Stimulated activated memory B cell treated with anti-CD40 and anti-IgM and Interleukin-4, amounts not matched to agents 10 μg/mL and 1 μg/mL and 100 μg/mL, for 72 hours (primary cell): Measurements from ENCODE around the gene PLXNB2.

ENCODE experiments used
- ATAC-seq: fragments of 150-1000 bp; cut with Tn5 transposase; 2 replicates; pipeline ENCODE4 v1.10.0; 2021
- H3K27ac Mint-ChIP-seq: one replicate; pipeline ENCODE4 v1.8.0; 2022; ENCODE audit warnings: mild to moderate bottlenecking, mixed read lengths
- H3K27me3 Mint-ChIP-seq: one replicate; pipeline ENCODE4 v1.8.0; 2022; ENCODE audit warnings: mixed read lengths
- H3K36me3 Mint-ChIP-seq: one replicate; pipeline ENCODE4 v1.8.0; 2022; ENCODE audit warnings: mixed read lengths
- H3K4me1 Mint-ChIP-seq: one replicate; pipeline ENCODE4 v1.8.0; 2022; ENCODE audit warnings: mixed read lengths
- H3K4me3 Mint-ChIP-seq: one replicate; pipeline ENCODE4 v1.8.0; 2022; ENCODE audit warnings: mild to moderate bottlenecking, moderate library complexity, mixed read lengths
- H3K9me3 Mint-ChIP-seq: one replicate; pipeline ENCODE4 v1.8.0; 2022; ENCODE audit warnings: mixed read lengths

Gene PLXNB2

DNA sequence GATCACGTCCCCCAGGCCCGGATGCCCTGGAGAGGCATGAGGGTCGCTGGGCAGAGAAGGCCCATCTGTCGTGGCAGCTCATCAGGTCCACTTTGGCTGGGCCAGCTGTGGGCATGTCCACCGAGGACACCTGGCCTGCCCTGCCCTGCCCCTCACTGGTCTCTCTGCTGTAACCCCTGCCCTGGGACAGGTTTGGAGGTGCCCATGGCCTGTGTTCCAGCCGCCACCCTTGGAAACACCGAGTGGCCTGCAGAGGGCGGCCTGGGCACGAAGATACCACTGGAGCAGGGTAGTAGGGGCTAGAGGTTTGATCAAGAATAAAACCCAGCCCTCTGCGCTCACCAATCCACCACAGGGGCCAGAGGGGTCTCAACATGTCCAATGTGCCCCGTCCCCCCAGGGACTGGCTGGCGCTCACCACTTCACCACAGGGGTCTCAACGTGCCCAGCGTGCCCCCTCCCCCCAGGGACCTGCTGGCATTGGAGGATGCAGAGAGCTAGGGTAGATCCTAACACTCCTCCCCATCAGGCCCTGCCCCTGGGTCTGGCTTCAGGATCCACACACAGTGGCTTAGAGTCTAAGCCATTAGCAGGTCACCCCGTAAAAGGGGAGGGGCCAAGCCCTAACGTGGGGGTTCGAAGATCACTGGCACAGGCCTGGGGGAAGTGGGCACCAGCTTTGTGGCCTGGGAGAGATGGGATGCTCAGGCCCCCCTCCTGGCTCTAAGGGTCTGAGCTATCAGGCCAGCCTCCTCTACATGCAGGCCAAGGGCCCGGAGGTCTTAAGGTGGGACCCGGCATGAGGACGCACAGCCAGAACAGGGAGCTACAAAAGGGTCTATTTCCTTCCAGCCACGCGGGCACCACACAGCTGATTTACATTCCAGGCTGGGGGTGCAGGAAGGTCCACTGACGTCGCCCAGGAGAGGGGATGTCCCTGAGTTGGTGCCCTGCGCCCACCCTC is 55.1 kb downstream of the PLXNB2 start:
- Mint-ChIP-seq H3K27me3 (peaks cover 4% of the 10 kb centered on the region), H3K27ac (peak overlapping the region; percentile 48)

DNA sequence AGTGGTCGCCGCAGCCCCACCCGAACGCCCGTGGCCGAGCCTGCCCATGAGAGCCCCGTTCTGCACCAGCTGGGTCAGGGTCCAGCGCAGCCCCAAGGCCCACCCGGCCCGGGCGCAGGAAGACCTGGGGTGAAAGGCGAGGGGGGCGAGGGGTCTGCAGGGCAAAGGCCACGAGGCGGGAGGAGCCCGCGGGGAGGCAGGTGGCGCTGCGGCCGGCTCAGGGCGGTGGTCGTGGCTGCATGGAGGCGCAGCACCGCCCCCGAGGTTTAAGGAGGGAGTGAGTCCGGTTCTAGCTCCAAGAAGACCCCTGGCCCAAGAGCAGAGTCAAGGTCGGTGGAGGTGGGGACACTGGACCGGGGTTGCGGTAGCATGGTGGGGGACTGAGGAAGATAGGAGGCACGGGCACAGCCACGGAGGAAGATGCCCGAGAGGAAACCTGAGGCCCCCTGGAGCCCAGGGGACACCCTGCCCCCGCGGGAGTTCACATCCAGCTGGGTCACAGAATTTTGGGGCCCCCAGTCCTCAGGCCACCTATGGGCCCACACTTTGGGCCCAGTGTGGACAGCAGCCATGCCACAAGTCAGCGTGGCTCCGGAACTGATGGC is 55.9 kb downstream of the PLXNB2 start:
- Mint-ChIP-seq H3K36me3 (peaks cover 9% of the 10 kb centered on the region), H3K4me1 (peaks cover 33% of the 10 kb centered on the region), H3K4me3 (peak overlapping the region; percentile 83), H3K27ac (peak overlapping the region; percentile 48), H3K27me3 (no peaks in the 10 kb centered on the region), H3K9me3 (no peaks in the 10 kb centered on the region)
- no peak for ATAC-seq

More for the DNA sequence above, 55.1 kb downstream of the PLXNB2 start:
- peak overlapping the region; percentile 35 for H3K4me3 Mint-ChIP-seq
- peak; percentile 72 for ATAC-seq
- no peaks in the 10 kb centered on the region for H3K9me3 Mint-ChIP-seq
- peaks cover 6% of the 10 kb centered on the region for H3K36me3 Mint-ChIP-seq
- peaks cover 29% of the 10 kb centered on the region for H3K4me1 Mint-ChIP-seq

DNA sequence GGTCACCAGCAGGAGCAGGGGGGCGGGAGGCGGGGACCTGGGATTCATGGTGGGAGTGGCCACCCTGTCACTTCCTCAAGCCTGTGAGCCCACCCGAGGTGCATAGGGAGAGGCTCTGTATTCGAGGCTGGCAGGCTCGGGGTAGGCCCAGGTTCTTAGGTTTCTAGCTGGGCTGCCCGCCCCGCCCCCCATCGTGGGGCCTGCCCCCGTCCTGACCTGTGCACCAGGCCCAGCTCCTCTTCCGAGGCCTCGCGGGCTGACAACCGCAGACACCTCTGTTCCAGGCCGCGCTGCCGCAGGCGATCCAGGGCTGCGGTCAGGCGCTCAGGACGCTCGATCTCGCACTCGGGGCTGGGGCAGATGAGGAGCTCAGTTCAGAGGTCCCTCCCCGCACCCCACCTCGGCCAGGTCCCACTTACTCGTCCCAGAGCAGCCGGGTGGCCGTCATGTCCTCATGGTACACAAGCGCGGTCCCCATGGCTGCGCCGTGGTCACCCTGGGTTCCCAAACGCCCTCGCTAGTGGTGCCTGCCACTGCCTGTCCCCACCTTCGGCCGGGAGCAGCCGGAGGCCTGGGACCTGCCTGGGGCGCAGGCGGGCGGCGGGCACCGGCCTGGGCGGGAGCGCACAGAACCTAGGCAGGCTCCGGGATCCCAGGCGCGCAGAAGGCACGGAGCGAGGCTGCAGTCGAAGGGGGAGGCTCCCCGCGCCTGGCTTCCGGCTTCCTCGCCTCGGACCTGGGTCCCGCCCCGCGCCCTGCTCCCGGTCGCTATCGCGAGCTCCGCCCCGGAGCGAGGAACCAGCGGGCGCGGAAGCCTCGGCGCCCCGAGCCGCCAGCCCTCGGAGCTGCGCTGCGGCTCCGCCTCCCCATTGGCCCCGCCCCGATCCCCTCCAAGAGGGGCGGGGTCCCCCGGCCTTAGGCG is 56.6 kb downstream of the PLXNB2 start, which contains the start of gene HDAC10:
HDAC10 (minus strand) TSS at position 711 of the 922 bp plus-strand sequence; CDS start at position 478, 233 bp downstream.
- H3K36me3 Mint-ChIP-seq: peaks cover 9% of the 10 kb centered on the region
- H3K27me3 Mint-ChIP-seq: no peaks in the 10 kb centered on the region
- H3K4me3 Mint-ChIP-seq: peak within 1 kb of the TSS; percentile 83
- H3K9me3 Mint-ChIP-seq: no peaks in the 10 kb centered on the region
- ATAC-seq: peak; percentile 86
- peak within 1 kb of the TSS; percentile 51 for H3K27ac Mint-ChIP-seq
- peaks cover 33% of the 10 kb centered on the region for H3K4me1 Mint-ChIP-seq

DNA sequence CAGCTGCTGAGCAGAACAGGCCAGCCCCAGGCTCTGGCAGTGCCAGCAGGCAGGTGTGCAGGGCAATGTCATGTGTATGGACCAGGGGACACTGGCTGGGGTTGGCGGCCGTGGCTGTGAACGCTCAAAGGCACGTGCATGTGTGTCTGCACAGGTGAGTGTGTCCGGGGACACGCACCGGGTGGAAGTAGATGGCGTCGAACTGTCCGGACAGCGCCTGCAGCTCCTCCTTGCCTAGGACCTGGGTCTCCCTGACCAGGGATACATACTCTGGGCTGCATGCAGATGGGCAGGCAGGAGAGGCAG is 57.2 kb downstream of the PLXNB2 start:
- Mint-ChIP-seq H3K27me3 (no peaks in the 10 kb centered on the region), H3K27ac (peak overlapping the region; percentile 51), H3K4me3 (peak overlapping the region; percentile 83), H3K9me3 (no peaks in the 10 kb centered on the region), H3K36me3 (peaks cover 10% of the 10 kb centered on the region), H3K4me1 (peaks cover 33% of the 10 kb centered on the region)
- ATAC-seq: no peak

DNA sequence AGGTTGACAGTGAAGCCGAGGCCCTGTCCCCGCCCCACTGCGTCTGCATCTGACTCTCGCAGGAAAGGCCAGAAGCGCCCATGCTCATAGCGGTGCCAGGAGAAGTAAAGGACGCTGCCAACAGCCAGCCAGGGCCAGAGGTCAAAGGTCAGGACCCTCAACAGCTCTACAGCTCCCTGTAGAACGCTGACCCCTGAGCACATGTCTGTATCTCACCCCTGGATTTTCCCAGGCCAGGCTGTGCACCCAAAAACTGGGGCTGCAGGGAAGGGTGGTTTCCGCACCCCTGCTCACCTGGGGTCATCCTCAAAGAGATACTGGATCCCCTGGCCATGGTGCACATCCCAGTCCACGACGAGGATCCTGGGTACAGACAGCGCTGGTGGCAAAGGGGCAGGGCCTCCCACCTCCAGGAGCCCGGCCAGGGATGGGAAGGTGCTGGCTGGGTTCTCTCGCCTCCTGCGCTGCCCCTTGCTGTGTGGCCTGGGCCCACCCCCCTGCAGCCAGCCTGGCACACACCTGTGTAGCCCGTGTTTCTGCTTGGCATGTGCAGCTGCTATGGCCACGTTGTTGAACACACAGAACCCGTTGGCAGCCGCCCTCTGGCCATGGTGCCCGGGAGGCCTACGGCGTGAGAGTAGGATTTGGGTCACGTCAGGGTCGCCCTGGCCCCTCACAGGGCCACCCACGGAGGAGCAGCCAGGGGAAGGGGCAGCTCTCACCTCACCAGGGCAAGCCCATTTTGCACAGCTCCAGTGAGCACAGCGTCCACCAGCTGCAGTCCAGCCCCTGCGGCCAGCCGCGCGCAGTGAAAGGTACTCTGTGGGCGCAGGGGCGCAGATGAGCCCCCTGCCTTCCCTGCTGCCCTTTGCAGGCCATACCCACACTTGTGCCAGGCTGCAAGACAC is 57.9 kb downstream of the PLXNB2 start:
- Mint-ChIP-seq H3K27ac (peak overlapping the region; percentile 51), H3K4me1 (peaks cover 38% of the 10 kb centered on the region), H3K9me3 (no peaks in the 10 kb centered on the region), H3K36me3 (peaks cover 15% of the 10 kb centered on the region), H3K27me3 (no peaks in the 10 kb centered on the region), H3K4me3 (peak overlapping the region; percentile 83)
- no peak for ATAC-seq

DNA sequence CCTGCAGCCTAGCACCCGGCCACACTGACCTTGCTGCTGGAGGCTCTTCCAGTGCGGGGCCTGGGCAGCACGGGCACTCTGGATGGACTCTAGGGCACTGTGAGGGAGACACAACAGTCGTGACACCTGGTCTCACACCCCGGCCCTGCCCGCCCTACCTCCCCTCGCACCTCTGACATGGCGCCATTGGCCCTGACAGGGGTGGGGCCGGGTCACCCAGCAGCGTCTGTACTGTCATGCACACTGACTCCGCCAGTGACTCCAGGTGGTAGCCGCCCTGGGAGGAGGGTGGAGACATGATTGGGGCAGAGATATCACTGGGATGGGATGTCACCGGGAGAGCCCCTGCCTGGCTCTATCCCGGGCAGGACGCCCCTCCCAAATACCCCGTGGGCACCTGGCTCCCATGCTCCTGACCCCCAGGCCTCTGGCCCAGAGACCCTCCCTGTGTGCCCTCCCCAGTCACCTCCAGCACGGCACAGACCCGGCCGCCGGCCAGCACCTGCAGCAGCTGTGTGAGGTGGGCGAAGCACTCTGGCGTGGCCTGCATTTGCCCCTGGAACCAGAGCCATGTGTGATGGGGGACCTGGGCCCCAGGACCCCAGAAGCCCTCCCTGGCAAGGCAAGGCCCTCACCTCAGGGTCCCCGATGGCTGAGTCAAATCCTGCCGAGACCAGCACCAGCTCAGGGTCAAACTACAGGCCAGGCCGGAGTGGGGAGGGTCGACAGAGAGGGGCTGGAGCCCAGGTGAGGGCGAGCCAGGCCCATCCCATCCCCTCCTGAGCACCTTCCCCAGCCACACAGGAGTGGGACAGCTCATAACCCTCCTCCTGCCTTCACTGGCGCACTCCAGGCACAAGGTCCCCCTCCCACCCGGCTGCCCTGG is 59.0 kb downstream of the PLXNB2 start:
- no peak for ATAC-seq
- peak overlapping the region; percentile 68 for H3K27ac Mint-ChIP-seq
- H3K27me3 Mint-ChIP-seq: no peaks in the 10 kb centered on the region
- no peaks in the 10 kb centered on the region for H3K9me3 Mint-ChIP-seq
- peaks cover 15% of the 10 kb centered on the region for H3K36me3 Mint-ChIP-seq
- peaks cover 46% of the 10 kb centered on the region for H3K4me1 Mint-ChIP-seq
- no peak overlapping the region for H3K4me3 Mint-ChIP-seq

DNA sequence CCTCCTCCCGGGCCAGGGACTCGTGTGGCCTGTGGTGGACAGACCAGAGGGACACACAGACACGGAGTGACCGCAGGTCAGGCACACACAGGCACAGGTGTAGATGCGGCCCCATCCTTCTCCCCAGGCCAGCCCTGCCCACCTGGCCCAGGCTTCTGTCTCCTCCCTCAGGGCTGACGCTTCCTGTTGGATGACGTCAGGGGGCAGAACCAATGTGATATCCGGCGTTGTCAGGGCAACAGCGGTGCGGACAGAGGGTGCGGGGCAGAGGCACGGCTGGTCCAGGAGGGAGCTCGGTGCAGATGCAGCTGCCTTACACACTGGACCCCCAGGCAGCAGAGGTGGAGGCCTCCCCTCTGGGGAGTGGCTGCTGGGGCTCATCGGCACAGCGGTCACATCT is 59.7 kb downstream of the PLXNB2 start:
- Mint-ChIP-seq H3K9me3 (no peaks in the 10 kb centered on the region), H3K27ac (peak overlapping the region; percentile 68), H3K4me3 (peak overlapping the region; percentile 25), H3K4me1 (peaks cover 53% of the 10 kb centered on the region), H3K36me3 (peaks cover 15% of the 10 kb centered on the region), H3K27me3 (no peaks in the 10 kb centered on the region)
- ATAC-seq: no peak

DNA sequence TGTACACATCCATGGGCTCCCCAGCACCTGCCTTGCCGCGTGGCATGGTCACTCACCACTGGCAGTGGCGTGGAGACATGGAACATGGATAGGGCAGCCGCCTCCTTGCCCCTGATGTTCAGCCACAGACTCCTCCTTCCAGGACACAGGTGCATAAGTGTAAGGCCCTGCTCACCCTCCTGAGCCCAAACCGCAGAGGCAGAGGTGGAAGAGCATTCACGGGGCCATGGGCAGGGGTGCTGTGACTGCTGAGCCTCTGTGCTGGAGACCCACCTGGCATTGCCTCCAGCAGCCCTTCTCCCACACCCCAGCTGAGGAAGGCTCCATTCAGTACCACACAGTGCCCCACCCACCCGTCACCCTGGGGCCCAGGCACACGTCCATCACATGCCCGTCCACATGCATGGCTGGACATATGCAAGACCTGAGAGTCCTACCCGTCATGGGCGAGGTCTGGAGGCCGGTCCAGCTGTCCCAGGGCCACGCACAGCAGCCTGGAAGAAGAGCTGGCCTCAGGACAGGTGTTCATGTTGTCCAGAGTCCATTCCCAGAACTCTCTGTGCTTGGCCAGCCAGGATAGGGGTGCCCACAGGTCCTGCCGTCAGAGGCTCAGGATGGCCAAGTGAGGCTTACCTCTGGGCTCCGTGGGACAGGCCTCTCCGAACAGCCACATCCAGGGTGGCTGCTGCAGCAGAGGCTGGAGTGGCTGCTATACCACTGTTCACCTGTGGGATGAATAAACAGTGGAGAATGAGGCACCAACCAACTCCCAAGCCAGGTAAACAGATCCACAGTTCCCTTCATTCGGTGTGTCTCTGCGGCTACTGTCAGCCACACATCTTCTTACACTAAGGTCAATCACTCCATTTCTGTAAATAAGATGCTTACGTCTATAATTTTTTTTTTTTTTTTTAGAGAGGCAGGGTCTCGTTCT is 60.9 kb downstream of the PLXNB2 start:
- Mint-ChIP-seq H3K4me1 (peaks cover 56% of the 10 kb centered on the region), H3K9me3 (no peaks in the 10 kb centered on the region), H3K27ac (peak overlapping the region; percentile 91), H3K27me3 (no peaks in the 10 kb centered on the region), H3K4me3 (peak overlapping the region; percentile 93), H3K36me3 (peaks cover 15% of the 10 kb centered on the region)
- ATAC-seq: no peak

DNA sequence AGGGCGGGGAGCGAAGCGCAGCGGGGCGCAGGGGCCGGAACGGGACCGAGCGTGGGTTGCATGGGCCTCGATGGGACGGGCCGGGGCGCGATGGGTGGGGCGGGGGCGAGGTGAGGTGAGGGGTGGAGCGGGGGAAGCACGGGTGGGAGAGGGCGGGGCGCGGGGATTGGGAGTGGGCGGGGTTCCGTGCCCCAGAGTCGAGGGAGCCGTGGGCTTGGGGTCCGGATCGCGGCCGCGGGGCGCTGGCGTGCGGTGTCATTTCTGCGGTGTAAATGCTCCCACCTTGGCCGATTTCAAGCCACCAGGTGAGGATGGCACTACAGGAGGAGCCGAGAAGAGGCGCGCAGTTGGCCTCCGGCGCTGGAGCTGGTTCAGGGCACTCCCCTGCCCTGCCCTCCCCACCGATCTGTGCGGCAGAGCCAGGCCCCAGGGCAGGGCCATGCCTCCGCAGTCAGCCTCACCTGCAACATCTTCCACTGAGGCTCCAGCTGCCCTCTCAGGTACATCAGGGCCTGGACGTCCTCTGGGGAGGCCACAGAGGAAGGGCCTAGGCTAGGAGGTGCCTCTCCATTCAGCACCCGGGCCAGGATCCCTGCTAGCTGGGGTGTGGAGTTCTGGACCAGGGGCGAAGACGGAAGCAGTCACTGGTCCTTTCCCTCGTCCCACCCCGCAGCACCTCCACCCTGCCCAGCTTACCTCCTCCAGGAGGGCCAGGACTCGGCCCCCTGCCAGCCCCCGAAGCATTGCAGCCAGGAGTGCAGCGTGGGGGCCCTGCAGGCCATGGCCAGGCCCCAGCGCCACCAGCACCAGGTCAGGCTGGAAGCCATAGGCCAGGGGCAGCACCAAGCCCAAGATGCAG is 62.0 kb downstream of the PLXNB2 start:
- peak overlapping the region; percentile 93 for H3K4me3 Mint-ChIP-seq
- H3K4me1 Mint-ChIP-seq: peaks cover 61% of the 10 kb centered on the region
- peak overlapping the region; percentile 91 for H3K27ac Mint-ChIP-seq
- no peaks in the 10 kb centered on the region for H3K9me3 Mint-ChIP-seq
- H3K36me3 Mint-ChIP-seq: peaks cover 15% of the 10 kb centered on the region
- peak; percentile 55 for ATAC-seq
- H3K27me3 Mint-ChIP-seq: no peaks in the 10 kb centered on the region

DNA sequence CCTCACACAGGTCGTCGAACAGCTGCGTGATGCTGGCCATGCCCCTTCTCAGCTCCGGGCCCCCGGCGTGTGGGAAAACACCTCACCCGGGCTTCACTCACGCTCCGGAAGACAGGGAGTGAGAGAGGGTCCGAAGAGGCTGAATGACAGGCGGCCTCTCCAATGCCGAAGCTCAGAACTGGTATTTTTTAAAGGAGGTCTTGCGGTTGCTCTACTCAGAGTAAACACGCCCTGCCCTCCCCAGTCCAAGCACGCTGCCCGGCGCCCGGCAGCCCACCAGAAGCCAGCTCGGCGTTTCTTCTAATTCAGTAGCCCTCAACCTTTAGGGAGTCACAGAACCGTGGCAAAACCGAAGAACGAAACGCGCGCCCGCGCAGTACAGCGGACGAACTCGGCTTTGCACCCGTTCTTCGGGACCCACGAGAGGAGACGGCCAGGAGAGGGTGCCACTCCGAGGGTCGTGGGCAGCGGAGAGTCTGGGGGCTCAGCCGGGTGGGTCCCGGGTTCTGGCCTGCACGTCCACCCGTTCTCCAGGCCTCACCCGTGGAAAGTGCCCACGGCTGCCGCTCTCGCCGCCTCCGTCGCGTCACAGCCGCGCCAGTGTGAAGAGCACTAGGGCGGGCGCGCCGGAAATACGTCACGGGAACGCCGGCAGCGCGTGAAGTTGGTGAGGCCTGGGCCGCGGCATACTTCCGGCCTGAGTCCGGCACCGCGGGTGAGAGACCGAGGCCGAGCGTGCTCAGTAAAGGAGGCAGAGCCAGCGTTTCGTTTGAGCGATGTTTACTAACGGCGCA is 62.8 kb downstream of the PLXNB2 start, which contains the start of gene TUBGCP6:
TUBGCP6 (minus strand) TSS at position 604 of the 794 bp plus-strand sequence; CDS start at position 40, 564 bp downstream.
- Mint-ChIP-seq H3K9me3 (no peaks in the 10 kb centered on the region), H3K27me3 (no peaks in the 10 kb centered on the region), H3K27ac (peak within 1 kb of the TSS; percentile 91), H3K4me3 (peak within 1 kb of the TSS; percentile 93), H3K4me1 (peaks cover 53% of the 10 kb centered on the region), H3K36me3 (peaks cover 19% of the 10 kb centered on the region)
- ATAC-seq: peak; percentile 94

DNA sequence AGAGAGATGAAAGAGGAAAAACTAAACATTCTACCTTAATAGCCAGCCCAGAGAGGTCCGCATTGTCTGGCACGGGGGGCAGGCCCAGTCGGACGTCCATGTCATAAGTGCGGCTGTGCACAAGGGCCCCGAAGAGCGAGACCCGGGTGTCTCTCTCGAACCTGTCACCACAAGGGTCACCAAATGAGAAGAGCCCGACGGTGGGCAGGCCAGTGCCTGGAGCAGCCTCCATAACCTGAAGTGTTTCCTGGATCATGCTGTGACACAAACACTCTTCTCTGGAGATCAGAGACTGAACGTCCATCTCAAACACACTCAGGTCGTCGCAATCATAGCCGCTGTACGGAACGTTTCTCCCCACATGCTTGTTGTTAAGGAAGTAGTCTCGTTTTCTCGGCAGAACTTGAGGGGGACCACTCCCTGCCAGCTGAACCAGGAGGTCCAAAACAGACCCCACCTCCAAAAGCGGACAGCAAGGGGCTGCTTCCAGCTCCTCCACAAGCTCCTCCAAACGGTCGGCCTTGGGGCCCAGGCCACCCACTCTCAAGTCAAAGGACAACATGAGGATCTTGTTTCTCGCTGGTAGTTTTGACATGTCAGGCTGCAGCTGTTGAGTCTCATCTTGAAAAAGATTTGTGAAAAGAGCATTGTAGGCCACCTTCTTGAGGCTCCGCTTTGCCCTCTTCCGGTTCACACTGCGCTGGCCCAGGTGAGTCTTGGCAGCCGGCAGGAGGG is 63.6 kb downstream of the PLXNB2 start:
- H3K9me3 Mint-ChIP-seq: no peaks in the 10 kb centered on the region
- H3K4me1 Mint-ChIP-seq: peaks cover 52% of the 10 kb centered on the region
- no peak for ATAC-seq
- no peaks in the 10 kb centered on the region for H3K27me3 Mint-ChIP-seq
- H3K4me3 Mint-ChIP-seq: peak overlapping the region; percentile 93
- peak overlapping the region; percentile 91 for H3K27ac Mint-ChIP-seq
- peaks cover 19% of the 10 kb centered on the region for H3K36me3 Mint-ChIP-seq
